NCI-H1694 (cell line): ENCODE measurements around the gene SLC4A4.
A peak's percentile ranks its signal among the peaks of the same experiment; 100 is the strongest.

Source experiments
- DNase-seq: peaks from one replicate; lab custom pipeline; 2025; lab: John Stamatoyannopoulos, UW

SLC4A4 gene

DNA sequence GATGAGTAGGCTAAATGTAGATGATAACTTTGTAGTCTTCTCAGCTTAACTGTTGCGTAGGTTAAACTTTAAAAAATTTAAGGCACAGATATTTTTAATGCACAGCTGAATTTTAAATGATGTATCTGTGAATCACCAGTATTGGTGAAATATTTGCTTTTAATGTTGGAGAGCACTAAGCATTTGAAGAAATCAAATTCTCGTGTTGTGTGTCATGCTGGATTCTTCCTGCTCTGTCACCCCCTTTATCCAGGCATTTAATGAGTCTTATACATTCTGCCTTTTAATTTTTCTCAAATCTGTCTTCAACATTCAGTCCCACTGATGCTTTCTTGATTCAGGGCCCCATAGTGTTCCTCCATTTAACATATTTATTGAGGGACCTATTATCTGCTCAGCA is 76.7 kb downstream of the SLC4A4 start:
- DNase-seq, result no peak

DNA sequence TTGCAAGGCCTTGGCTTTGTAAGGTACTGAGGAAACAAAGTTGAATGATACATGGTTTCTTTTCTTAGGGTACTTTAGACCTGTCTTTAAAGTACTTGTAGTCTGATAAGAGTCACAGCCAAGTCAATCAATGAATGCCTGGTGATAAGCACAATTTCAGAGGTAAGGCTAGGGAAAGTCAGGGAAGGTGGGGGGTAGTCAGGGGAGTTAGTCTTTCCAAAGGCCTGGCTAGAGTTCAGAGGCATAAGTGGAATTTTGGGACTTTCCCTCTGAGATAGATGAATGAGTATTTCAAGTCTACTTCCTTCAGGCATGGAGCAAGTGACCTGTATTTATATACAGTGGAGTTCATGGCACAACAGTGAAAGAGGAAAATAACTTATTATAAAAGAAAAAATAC is 78.3 kb downstream of the SLC4A4 start:
- DNase-seq, result no peak

- no peak for DNase-seq
Measured at GRCh38 chr4:71426381-71427042, 87.7 kb downstream of the SLC4A4 start.

GRCh38 chr4:71429106-71429505 is 90.3 kb downstream of the SLC4A4 start:
- DNase-seq, result no peak

- no peak for DNase-seq
Measured at GRCh38 chr4:71429962-71430361, 91.1 kb downstream of the SLC4A4 start.

DNA sequence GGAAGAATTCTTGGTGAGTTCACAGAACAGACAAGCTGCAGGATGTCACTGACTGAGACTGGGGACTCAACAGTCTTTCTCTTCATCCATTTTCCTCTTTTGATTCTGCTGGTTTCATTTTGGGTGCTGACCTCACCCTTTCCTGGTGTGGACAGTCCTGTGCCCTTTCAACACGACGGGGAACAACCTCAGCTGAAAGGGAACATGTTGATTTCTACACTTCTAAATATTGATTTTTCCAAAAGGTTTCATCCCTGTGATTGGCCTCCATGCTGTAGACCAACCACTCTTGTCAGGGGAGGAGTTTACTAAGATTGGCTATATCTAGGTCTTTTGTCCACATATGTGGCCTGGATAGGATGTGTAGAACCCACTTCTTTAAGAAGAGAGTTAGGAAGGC is 91.8 kb downstream of the SLC4A4 start:
- DNase-seq, result no peak

DNA sequence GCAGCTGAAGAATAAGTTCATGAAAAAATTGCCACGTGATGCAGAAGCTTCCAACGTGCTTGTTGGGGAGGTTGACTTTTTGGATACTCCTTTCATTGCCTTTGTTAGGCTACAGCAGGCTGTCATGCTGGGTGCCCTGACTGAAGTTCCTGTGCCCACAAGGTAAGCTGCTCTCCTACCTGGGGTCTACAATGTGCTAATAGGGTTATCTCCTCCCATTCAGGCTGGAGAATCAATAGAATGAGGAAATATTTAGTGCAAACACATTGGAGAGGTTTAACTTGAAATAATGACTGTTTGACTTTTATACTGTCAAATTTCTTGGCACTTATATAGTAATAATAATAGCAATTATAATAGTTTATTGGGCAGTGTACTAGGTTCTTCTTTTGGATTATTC is 101.8 kb downstream of the SLC4A4 start:
- DNase-seq, result no peak

- DNase-seq, result no peak
Measured at GRCh38 chr4:71441186-71442169, 102.7 kb downstream of the SLC4A4 start.

GRCh38 chr4:71442336-71442735 is 103.5 kb downstream of the SLC4A4 start:
- DNase-seq, result no peak

- DNase-seq, result peak; percentile 31
Measured at GRCh38 chr4:71444395-71444794, 105.6 kb downstream of the SLC4A4 start.

GRCh38 chr4:71445811-71446210 is 107.0 kb downstream of the SLC4A4 start:
- no peak for DNase-seq

GRCh38 chr4:71446479-71447081 is 107.8 kb downstream of the SLC4A4 start:
- DNase-seq, result no peak

DNA sequence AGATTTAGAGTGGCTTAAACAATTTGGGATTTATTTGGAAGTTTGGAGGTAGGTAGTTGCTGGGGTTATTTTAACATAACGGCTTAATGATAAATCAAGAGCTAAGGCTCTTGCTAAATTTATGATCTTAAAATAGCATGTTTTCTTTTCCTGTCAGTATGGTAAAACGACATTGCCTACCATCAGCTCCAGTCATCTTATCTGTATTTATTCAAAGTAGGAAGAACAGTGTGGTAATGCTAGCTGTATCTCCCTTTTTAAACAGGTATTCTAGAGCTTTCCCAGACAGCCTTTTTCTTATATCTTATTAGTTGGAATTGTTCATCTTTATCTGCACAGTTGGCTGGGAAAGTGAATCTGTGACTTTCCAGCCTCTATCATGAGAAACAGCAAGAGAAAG is 110.2 kb downstream of the SLC4A4 start:
- DNase-seq, result no peak

DNA sequence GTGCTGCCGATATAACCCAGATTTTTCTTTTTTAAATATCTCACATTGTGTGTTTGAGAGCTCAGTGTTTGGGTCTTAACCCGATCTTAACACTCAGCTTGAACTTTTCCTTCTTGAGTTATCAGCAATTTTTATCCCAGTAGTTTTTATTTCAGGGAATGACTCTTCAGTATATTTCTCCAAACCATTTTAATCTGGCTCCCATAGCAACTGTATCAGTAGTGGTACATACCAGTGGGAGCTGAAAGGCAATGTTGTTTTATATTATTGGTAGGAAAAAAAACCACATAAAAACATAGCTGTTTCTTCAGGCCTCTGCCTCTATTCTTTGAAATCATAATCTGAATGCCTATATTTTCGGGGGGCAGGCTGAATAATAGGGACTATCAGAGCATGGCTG is 111.1 kb downstream of the SLC4A4 start:
- no peak for DNase-seq

GRCh38 chr4:71453531-71453930 is 114.7 kb downstream of the SLC4A4 start:
- peak; percentile 33 for DNase-seq

DNA sequence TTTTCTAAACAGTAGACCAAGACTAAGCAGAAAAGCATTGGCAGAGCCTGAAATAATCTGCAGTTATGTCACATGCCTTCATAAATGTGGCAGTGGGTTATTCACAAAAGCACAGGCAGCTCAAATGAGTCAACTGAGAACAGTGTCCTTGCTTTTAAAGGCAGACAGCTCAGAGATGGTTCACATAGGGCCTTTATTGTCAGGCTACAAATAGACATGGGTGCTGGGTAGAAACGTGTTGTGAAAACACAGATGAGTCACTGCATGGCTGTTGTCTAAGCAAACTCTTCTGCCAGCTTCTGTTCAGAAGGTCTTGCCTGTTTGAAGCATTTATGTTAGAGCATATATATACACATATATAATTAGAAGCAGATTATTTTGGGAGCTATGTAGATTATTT is 118.0 kb downstream of the SLC4A4 start:
- no peak for DNase-seq

DNA sequence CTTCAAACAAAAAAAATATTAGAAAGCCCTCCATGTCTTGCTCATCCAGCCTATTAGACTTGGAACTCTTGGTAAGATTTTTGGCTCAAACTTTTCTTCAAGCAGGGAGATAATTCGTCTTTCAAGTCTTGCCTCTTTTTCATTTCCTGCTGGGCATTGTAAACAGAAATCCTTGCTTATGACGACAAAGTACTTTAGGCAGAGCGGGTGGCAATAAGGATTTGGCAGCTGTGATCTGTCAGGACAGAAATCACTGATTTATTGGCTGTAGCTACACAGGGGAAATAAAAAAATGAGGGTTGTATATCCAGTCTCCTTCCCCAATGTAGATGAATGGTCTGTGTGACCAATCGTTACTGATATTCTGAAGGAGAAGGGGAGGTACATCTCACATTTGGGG is 121.6 kb downstream of the SLC4A4 start:
- DNase-seq, result no peak

GRCh38 chr4:71461422-71461821 is 122.6 kb downstream of the SLC4A4 start:
- DNase-seq, result no peak

DNA sequence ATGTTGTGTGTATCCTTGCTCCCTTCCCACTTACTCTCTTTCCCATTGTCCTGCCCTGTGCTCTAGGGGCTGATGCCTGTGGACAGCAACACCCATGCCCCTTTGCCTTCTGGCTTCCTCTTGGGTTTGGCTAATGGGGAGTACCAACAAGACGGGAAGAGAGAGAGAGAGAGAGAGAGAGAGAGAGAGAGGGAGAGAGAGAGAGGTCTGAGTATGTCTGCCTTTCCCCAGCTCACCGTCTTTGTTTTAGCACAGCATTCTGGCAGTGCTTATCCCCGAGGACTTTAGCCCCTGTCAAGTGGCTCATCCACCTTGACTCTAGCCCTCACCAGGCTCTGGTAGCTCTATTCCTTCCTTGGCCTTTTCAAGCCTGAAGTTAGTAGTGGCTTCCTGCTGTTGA is 128.0 kb downstream of the SLC4A4 start:
- no peak for DNase-seq

DNA sequence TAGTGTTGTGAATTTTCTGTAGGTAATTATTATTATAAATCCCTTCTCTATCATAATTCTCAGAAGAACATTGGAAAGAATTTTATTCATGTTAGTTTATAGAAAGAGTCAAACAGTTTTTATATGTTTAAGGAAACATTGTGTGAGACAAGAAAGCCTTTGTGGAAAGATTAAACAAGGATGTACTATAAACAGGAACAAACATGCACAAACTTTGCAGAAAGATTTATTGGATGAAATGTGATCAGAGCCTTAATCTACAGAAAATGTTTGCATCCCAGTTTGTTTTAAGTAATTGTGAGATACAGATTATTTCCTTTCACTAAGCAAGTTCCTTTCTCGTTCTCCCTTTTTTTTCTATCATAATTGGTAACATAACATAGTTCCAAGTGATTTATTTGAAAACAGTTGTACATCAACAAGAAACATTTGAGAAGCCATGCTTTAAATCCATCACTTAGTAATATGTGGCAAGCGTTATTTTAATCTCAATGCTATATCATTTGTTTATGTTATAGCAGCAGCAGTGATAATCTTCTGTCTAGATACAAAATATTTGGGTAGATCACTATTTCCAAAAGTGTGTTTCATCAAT is 129.4 kb downstream of the SLC4A4 start:
- DNase-seq, result no peak

GRCh38 chr4:71469541-71469940 is 130.7 kb downstream of the SLC4A4 start:
- DNase-seq, result no peak

DNA sequence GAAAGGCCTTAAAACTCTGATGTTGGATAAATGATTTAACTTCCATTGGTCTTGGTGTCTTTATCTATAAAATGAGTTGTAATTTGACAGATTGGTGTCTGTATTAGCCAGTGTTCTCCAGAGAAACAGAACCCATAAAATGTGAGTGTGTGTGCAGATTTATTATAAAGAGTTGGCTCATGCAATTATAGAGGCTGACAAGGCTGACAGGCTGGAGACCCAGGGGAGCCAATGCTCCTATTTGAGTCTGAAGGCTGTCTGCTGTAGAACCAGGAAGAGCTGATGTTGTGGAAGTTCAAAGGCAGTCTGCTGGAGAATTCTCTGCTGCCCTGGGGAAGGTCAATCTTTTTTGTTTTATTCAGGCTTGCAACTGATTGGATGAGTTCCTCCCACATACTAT is 131.7 kb downstream of the SLC4A4 start:
- no peak for DNase-seq

- DNase-seq, result no peak
Measured at GRCh38 chr4:71472946-71473345, 134.1 kb downstream of the SLC4A4 start.
